ENCODE measurements around the gene DAP. TPM values are rescaled to one million over a fixed set of nuclear protein-coding genes. Genes with fewer than 3 reads are reported as not detected.

Gene DAP
- total RNA-seq, 1 experiment from 2014 or later: 95.9 TPM

DNA sequence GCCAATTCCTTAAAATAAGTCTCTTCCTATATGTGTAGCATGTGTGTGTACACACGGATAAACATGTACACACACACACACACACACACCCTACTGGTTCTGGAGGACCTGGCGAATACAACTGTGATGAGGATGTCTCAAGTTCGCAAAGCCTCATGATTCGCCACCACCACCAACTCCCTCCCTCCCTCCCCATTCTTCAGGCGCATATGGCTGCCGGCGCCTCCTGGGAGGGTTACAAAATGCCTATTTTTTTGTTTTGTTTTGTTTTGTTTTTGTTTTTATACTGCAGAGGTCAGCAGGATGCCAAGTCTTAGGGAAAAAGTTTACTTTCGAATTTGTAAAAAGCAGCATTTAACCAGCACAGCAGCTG, 88.0 kb downstream of the DAP start:
- ChIA-PET POLR2A (ENCODE audit: low non-redundant PET) (no interaction called here), CTCF (no interaction called here)
- Histone ChIP-seq H3K4me1 (ENCODE audit: insufficient read depth, low read length, poor library complexity, severe bottlenecking) (peaks cover 8% of the 10 kb centered on the region), H3K4me3 (ENCODE audit: low read depth, low read length, poor library complexity, severe bottlenecking) (no peak overlapping the region), H3K27ac (ENCODE audit: low read depth, low read length, poor library complexity, severe bottlenecking) (no peak overlapping the region), H3K36me3 (ENCODE audit: insufficient read depth, low read length, poor library complexity, severe bottlenecking) (no peaks in the 10 kb centered on the region), H3K9me3 (ENCODE audit: low read depth, low read length, poor library complexity, severe bottlenecking) (no peaks in the 10 kb centered on the region), H3K27me3 (replicated peaks; ENCODE audit: insufficient read depth, low read depth, low read length, poor library complexity) (no peaks in the 10 kb centered on the region)
- TF ChIP-seq EZH2 (IDR thresholded peaks at IDR 0.05; ENCODE audit: borderline replicate concordance, low read depth, low read length, poor library complexity, severe bottlenecking): no peak
- TF ChIP-seq, protein P1, sequence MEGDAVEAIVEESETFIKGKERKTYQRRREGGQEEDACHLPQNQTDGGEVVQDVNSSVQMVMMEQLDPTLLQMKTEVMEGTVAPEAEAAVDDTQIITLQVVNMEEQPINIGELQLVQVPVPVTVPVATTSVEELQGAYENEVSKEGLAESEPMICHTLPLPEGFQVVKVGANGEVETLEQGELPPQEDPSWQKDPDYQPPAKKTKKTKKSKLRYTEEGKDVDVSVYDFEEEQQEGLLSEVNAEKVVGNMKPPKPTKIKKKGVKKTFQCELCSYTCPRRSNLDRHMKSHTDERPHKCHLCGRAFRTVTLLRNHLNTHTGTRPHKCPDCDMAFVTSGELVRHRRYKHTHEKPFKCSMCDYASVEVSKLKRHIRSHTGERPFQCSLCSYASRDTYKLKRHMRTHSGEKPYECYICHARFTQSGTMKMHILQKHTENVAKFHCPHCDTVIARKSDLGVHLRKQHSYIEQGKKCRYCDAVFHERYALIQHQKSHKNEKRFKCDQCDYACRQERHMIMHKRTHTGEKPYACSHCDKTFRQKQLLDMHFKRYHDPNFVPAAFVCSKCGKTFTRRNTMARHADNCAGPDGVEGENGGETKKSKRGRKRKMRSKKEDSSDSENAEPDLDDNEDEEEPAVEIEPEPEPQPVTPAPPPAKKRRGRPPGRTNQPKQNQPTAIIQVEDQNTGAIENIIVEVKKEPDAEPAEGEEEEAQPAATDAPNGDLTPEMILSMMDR (conservative IDR thresholded peaks at IDR 0.05; ENCODE audit: low read depth, low read length): no peak
- BruUV-seq (replicated peaks): no TSS peak
- DNase-seq (ENCODE audit: low spot score): no peak
- intact Hi-C loops (cut with micrococcal nuclease; ENCODE audit: unreplicated experiment): no loop called here

DNA sequence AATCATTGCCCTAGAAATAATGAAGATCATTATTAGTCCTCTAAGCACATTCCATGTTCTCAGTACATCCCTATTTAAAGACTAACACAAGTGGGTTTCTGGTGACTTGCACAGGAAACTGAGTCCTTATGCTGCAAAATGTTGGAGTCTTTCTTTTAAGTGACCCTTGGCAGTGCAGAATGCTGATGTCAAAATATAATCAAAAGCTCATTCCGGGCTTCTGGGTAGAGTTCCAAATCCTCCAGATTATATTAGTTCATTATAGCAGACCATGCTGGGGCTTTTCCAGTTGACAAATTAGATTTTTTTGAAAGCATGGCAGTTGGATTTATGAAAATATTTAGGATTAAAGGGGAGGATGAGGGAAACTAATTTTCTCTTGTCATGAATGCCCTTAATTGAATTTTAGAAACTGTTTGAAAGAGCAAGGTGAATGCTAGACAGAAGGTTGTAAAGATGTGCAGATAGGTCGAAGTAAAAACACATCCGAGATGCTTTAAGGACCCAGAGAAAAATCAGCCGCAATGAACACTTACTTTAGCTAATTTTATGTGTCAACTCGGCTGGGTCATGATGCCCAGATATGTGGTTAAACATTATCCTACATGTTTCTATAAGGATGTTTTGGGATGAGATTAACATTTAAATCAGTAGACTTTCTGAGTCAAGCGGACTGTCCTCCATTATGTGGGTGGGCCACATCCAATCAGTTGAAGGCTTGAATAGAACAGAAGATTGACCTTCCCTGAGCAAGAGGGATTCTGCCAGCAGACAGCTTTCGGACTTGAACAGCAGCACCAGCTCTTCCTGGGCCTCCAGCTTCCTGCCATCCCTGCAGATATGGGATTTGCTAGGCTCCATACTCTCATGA, 88.7 kb downstream of the DAP start:
- Histone ChIP-seq H3K27ac (ENCODE audit: low read depth, low read length, poor library complexity, severe bottlenecking) (no peak overlapping the region), H3K27me3 (replicated peaks; ENCODE audit: insufficient read depth, low read depth, low read length, poor library complexity) (no peaks in the 10 kb centered on the region), H3K4me3 (ENCODE audit: low read depth, low read length, poor library complexity, severe bottlenecking) (no peak overlapping the region), H3K9me3 (ENCODE audit: low read depth, low read length, poor library complexity, severe bottlenecking) (no peaks in the 10 kb centered on the region), H3K4me1 (ENCODE audit: insufficient read depth, low read length, poor library complexity, severe bottlenecking) (peaks cover 8% of the 10 kb centered on the region), H3K36me3 (ENCODE audit: insufficient read depth, low read length, poor library complexity, severe bottlenecking) (no peaks in the 10 kb centered on the region)
- no peak for TF ChIP-seq EZH2 (IDR thresholded peaks at IDR 0.05; ENCODE audit: borderline replicate concordance, low read depth, low read length, poor library complexity, severe bottlenecking)
- TF ChIP-seq, protein P1 (conservative IDR thresholded peaks at IDR 0.05; ENCODE audit: low read depth, low read length): no peak
- CTCF ChIA-PET: no interaction called here
- intact Hi-C loops (cut with micrococcal nuclease; ENCODE audit: unreplicated experiment): no loop called here
- no peak for DNase-seq (ENCODE audit: low spot score)
- POLR2A ChIA-PET (ENCODE audit: low non-redundant PET): no interaction called here
- no TSS peak for BruUV-seq (replicated peaks)

DNA sequence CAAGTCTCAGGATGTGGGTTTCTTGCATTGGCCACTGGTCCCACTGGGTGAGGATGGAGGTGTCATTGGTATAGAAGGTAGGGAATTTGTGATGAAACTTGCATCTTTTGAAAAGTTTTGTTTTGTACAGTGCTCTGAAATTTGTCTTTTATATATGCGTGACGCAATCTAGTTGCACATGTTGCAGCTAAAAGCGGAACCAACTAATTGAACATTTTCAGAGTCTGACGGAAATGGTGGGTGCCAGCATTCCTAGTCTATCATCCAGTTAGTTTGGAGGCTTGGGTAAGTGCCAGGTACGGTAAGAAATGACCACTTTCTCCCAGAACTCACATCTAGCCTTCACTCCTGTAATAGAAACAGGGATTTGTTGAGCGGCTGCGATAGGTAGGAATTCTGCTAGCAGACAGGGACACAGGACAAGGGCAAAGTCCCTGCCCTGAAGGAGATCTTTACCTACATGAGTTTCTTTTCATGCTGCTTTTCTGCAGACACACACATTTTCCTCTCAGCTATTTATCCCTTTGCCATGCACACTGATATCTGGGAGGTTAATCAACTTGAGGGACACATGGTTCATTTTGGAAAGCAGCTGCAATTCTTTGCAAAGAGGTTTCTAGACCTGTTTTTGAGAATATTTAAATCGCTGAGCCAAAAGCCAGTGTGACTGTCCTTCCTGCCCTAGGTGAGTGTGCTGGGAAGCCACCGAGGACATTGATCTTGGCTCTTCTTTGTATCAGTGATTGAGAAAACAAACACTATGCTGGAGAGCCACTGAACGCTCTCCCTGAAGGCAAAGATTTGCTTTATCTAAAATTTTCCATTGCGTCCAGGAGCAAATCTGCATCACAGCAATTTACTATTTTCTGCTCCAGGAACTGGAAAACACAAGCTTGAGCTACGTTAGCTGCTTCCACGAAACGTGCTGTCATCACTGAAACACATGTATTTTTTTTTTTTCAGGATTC, 89.7 kb downstream of the DAP start:
- TF ChIP-seq, protein P1 (conservative IDR thresholded peaks at IDR 0.05; ENCODE audit: low read depth, low read length): no peak
- H3K27ac ChIP-seq (ENCODE audit: low read depth, low read length, poor library complexity, severe bottlenecking): no peak overlapping the region
- peaks cover 8% of the 10 kb centered on the region for H3K4me1 ChIP-seq (ENCODE audit: insufficient read depth, low read length, poor library complexity, severe bottlenecking)
- H3K9me3 ChIP-seq (ENCODE audit: low read depth, low read length, poor library complexity, severe bottlenecking): no peaks in the 10 kb centered on the region
- H3K36me3 ChIP-seq (ENCODE audit: insufficient read depth, low read length, poor library complexity, severe bottlenecking): no peaks in the 10 kb centered on the region
- H3K27me3 ChIP-seq (replicated peaks; ENCODE audit: insufficient read depth, low read depth, low read length, poor library complexity): no peaks in the 10 kb centered on the region
- DNase-seq (ENCODE audit: low spot score): peak; percentile 48
- H3K4me3 ChIP-seq (ENCODE audit: low read depth, low read length, poor library complexity, severe bottlenecking): peak overlapping the region; percentile 2
- BruUV-seq (replicated peaks): no TSS peak
- intact Hi-C loops (cut with micrococcal nuclease; ENCODE audit: unreplicated experiment): no loop called here
- POLR2A ChIA-PET (ENCODE audit: low non-redundant PET): no interaction called here
- CTCF ChIA-PET: no interaction called here

All from A673 (cell line).